Upper lobe of left lung (tissue), 4 donors: Measurements from ENCODE around the gene ST6GALNAC3.

Experiments
- CTCF ChIP-seq, 6 experiments: fragments of 450-650 bp in 4 of 6; fragments of 200-600 bp in 2 of 6; sonication (generic) in 2 of 6; IDR thresholded peaks; one replicate each; pipeline ENCODE4 v1.5.1; 2016 to 2019; ENCODE audit warnings: antibody characterized with exemption in 6 of 6
- EP300 ChIP-seq, 4 donors: sonication (generic); formaldehyde crosslinking; IDR thresholded peaks; one replicate each; pipeline ENCODE4 v1.5.1; 2017; ENCODE audit warnings: antibody characterized with exemption in 4 of 4, control low read depth in 2 of 4

DNA sequence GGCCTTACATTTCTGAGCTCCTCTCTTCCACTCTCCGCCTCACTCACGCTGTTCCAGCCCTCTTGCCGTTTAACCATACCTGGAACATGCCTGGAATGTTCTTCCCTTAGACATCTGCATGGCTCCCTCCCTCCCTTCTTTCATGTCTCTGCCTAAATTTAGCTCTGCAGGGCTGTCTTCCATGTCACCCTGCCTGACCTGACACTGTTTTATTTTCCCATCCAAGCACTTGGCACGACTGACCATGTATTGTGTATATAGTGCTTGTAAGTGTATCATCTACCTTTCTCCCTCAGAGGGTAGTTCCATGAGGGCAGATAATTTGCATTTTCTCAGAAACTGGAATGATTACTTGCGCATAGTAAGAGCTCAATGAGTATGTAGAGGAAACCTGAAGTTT, 47.3 kb downstream of the ST6GALNAC3 start:
- TF ChIP-seq EP300 (IDR thresholded peaks at IDR 0.05) (no peak), CTCF (IDR thresholded peaks at IDR 0.05) (no peak)
